Measurements from ENCODE around the gene GGA1.

DNA sequence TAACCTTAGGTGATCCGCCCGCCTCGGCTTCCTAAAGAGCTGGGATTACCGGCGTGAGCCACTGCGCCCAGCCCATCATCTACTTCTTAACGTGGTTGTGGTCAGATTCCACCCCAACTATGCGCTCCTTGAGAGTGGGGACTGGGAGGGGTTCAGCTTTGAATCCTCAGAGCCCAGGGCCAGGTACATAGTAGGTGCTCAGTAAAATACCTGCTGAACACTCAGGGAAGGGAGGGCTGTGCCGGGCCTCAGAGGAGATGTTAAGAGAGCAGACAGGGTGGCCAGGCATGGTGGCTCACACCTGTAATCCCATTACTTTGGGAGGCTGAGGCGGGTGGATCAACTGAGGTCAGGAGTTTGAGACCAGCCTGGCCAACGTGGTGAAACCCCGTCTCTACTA is 65.6 kb downstream of the GGA1 start:
- TF ChIP-seq POLR2A (IDR thresholded peaks at IDR 0.05; ENCODE audit: low read depth, low read length) (no peak), TAF1 (IDR thresholded peaks at IDR 0.05; ENCODE audit: borderline replicate concordance, low read depth, low read length) (no peak), POLR2AphosphoS5 (IDR thresholded peaks at IDR 0.05; ENCODE audit: low read depth, low read length) (no peak)
